Measurements from ENCODE around the gene DISP2. TPM values are rescaled to one million over a fixed set of nuclear protein-coding genes. Genes with fewer than 3 reads are reported as not detected.

Gene DISP2
- total RNA-seq, 1 experiment from 2014 or later, result 1.3 TPM

DNA sequence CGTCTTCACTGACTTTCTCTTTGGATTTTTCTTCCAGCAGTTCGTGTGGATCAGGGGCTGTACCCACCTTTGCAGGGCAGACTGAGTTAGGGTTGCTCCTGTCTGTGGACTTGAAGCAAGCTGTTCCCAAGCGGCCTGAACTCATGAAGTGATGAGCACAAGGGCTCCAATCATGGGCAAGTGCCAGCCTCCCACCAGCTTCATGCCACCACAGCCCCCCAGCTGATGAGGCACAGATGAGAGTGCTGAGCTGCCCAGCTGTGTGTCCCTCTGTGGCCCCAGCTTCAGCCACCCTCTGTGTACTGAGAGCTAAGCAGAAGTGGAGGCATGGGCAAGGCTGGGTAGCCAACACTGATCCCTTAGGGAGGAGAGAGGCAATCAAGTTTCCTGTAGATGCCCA lies 47.0 kb upstream of the DISP2 start:
- no peaks in the 10 kb centered on the region; a peak in 1 of 5 replicates for H3K9me3 Mint-ChIP-seq

More for the DNA sequence above, 47.0 kb upstream of the DISP2 start:
- H2AFZ ChIP-seq (ENCODE audit: low read length), result no peak overlapping the region
- H2AK5ac ChIP-seq (ENCODE audit: insufficient read length, low read length), result no peak overlapping the region
- no peak overlapping the region for H3K4me3 Mint-ChIP-seq
- no peak overlapping the region for H4K5ac ChIP-seq (ENCODE audit: insufficient read length, low read depth, low read length)
- H2BK12ac ChIP-seq (ENCODE audit: insufficient read length, low read depth, low read length), result no peak overlapping the region
- no peaks in the 10 kb centered on the region for H3K27me3 ChIP-seq (ENCODE audit: insufficient read depth, low read length)
- no peak for DNase-seq
- no peak overlapping the region for H4K91ac ChIP-seq (ENCODE audit: insufficient read length, low read depth, low read length)
- H2BK5ac ChIP-seq (ENCODE audit: insufficient read length, low read length), result no peak overlapping the region
- H3K4me1 Mint-ChIP-seq, result peaks cover 30 to 41% of the 10 kb centered on the region in 2 experiments
- no peak overlapping the region for H3K4ac ChIP-seq (ENCODE audit: low read depth, low read length)
- no peak overlapping the region for H3T11ph ChIP-seq (ENCODE audit: low read length)
- H2BK15ac ChIP-seq (ENCODE audit: low read depth, low read length), result no peak overlapping the region
- no peaks in the 10 kb centered on the region for H3K36me3 Mint-ChIP-seq (ENCODE audit: insufficient read depth in 1 of 3, low read depth in 3 of 3)
- H3K23me2 ChIP-seq (ENCODE audit: insufficient read length, low read depth, low read length, poor library complexity, severe bottlenecking), result no peaks in the 10 kb centered on the region
- no peak overlapping the region for H3K23ac ChIP-seq (ENCODE audit: insufficient read length, low read depth, low read length)
- TF ChIP-seq, protein P1, sequence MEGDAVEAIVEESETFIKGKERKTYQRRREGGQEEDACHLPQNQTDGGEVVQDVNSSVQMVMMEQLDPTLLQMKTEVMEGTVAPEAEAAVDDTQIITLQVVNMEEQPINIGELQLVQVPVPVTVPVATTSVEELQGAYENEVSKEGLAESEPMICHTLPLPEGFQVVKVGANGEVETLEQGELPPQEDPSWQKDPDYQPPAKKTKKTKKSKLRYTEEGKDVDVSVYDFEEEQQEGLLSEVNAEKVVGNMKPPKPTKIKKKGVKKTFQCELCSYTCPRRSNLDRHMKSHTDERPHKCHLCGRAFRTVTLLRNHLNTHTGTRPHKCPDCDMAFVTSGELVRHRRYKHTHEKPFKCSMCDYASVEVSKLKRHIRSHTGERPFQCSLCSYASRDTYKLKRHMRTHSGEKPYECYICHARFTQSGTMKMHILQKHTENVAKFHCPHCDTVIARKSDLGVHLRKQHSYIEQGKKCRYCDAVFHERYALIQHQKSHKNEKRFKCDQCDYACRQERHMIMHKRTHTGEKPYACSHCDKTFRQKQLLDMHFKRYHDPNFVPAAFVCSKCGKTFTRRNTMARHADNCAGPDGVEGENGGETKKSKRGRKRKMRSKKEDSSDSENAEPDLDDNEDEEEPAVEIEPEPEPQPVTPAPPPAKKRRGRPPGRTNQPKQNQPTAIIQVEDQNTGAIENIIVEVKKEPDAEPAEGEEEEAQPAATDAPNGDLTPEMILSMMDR (conservative IDR thresholded peaks at IDR 0.05), result no peak
- peaks cover 6% of the 10 kb centered on the region; the same call in 1 of the 2 replicates for H3K4me1 ChIP-seq (ENCODE audit: insufficient read depth, low read length)
- no peaks in the 10 kb centered on the region for H3K79me2 ChIP-seq (ENCODE audit: insufficient read depth, low read length)
- no peak overlapping the region for H3K18ac ChIP-seq (ENCODE audit: insufficient read length, low read depth, low read length)
- no peak overlapping the region for H3K56ac ChIP-seq (ENCODE audit: insufficient read length, low read depth, low read length)
- H3K14ac ChIP-seq (ENCODE audit: insufficient read depth, low read length), result no peak overlapping the region; the same call in 1 of the 2 replicates
- H3K4me2 ChIP-seq (ENCODE audit: insufficient read depth, insufficient read length, low read length), result no peak overlapping the region
- H3K9me3 ChIP-seq (ENCODE audit: control insufficient read depth, low read depth, low read length), result no peaks in the 10 kb centered on the region
- H4K8ac ChIP-seq (replicated peaks; ENCODE audit: insufficient read length, low read depth, low read length), result no peak overlapping the region
- H3K79me1 ChIP-seq (ENCODE audit: insufficient read depth, low read depth, low read length, poor library complexity, severe bottlenecking), result no peaks in the 10 kb centered on the region
- peaks cover 60% of the 10 kb centered on the region for H3K27me3 Mint-ChIP-seq (ENCODE audit: low read depth)
- no peak overlapping the region for H3K27ac Mint-ChIP-seq
- H3K27ac ChIP-seq (ENCODE audit: insufficient read length, low read depth, low read length), result no peak overlapping the region
- WGBS (ENCODE audit: extremely low coverage, insufficient read length, low lambda C conversion rate), result no CpG with 5 or more reads among the region's 3 CpGs
- no peak overlapping the region for H2BK120ac ChIP-seq (ENCODE audit: low read depth, low read length, poor library complexity, severe bottlenecking)
- no peak overlapping the region for H3K9ac ChIP-seq (ENCODE audit: extremely low read depth, insufficient read length, low read length)
- H4K20me1 ChIP-seq (ENCODE audit: control insufficient read depth, insufficient read depth, insufficient read length), result no peaks in the 10 kb centered on the region
- H2BK20ac ChIP-seq (ENCODE audit: low read depth, low read length, poor library complexity, severe bottlenecking), result no peak overlapping the region
